CD4-positive, alpha-beta T cell treated with Interleukin-17A for 4 hours (primary cell): ENCODE results near the gene SYCE3.

Source experiments
- DNase-seq: peaks from one replicate; pipeline ENCODE4 v3.0.0-alpha.2; 2020; ENCODE audit warnings: mixed read lengths

SYCE3 gene

DNA sequence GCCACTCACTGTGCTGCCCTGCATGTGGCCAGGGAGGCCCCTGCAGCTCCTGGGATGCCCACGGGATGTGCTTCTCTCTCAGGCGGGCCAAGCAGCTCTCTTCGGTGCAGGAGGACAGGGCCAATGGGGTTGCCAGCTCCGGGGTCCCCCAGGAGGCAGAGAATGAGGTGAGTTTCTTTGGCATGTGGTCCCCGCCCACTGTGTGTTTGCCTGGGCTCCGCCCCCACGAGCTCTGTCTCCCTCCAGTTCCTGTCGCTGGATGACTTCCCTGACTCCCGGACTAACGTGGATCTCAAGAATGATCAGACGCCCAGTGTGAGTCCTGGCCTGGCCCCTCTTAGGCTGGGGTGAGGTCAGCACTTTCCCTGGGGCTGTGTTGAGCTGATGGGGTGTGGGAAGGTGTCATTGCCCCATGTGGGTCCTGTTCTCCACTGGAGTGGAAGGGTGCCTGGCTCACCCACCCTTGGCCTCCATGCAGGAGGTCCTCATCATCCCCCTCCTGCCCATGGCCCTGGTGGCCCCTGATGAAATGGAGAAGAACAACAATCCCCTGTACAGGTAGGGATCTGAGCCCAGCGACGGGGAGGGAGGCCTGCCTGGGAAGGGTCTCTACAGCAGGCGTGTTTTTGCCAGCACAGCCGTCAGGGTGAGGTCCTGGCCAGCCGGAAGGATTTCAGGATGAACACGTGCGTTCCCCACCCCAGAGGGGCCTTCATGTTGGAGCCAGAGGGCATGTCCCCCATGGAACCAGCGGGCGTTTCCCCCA lies 45.0 kb downstream of the SYCE3 start:
- no peak for DNase-seq

DNA sequence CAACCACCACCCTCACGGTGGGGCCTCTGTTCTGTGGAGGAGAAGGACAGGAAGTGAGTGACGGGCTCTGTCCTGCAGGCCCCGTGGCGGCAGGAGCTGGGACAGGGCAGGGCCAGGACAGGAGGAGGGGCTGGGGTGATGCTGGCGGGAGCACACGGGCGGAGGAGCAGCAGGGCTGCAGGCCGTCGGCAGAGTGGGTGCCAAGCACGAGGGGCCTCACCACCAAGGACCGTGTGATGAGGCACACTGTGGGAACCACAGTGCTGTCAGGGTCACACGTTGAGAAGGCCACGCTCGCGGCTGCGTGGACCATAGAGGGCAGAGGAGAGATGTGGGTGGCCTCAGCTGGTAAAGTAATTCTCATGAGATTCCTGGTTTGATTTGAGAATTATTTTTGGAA lies 45.8 kb downstream of the SYCE3 start:
- DNase-seq = no peak

DNA sequence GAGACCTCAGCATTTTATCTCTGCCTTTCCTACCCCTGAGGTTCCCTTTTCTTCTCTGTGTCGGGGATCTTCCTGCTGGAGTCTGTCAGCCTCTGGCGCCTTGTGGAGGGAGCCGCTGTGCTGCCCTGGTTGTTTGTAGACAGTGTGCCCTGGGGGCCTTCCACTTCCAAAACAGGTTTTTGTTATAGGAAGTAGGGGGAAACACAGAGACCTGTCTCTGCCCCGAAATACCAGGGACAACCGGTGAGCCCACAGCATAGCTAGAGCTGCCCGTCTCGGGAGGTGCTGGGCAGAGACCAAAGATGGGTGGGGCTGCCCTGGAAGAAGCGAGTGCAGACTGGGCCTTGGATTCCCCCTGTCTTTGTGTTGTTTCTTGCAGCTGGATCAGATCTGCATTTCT lies 46.7 kb downstream of the SYCE3 start:
- DNase-seq = no peak

DNA sequence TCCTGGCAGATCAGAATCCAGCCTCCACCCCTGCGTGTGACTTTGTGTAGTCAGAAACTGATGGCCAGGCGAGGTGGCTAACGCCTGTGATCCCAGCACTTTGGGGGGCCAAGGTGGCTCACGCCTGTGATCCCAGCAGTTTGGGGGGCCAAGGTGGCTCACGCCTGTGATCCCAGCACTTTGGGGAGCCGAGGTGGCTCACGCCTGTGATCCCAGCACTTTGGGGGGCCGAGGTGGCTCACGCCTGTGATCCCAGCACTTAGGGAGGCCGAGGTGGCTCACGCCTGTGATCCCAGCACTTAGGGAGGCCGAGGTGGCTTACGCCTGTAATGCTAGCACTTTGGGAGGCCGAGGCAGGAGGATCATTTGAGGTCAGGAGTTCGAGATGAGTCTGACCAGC lies 49.5 kb downstream of the SYCE3 start:
- no peak for DNase-seq

DNA sequence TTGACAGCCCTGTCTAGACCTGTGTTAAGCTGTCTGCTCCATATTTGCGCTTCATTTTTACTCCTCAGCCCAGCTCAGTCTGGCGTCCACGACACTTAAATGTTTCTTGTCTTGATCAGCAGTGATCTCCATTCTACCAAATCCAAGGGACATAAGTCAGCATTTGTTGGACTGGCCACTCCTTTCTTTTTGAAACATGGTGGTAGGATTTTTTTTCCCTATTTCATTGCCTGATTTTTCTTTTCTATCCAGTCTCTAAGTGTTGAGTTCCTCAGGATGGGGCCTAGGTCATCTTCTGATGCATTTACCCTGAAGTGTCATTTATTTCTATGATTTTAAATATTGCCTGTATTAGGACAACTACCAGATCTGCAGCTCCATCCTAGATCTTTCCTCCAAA lies 53.8 kb downstream of the SYCE3 start:
- no peak for DNase-seq

DNA sequence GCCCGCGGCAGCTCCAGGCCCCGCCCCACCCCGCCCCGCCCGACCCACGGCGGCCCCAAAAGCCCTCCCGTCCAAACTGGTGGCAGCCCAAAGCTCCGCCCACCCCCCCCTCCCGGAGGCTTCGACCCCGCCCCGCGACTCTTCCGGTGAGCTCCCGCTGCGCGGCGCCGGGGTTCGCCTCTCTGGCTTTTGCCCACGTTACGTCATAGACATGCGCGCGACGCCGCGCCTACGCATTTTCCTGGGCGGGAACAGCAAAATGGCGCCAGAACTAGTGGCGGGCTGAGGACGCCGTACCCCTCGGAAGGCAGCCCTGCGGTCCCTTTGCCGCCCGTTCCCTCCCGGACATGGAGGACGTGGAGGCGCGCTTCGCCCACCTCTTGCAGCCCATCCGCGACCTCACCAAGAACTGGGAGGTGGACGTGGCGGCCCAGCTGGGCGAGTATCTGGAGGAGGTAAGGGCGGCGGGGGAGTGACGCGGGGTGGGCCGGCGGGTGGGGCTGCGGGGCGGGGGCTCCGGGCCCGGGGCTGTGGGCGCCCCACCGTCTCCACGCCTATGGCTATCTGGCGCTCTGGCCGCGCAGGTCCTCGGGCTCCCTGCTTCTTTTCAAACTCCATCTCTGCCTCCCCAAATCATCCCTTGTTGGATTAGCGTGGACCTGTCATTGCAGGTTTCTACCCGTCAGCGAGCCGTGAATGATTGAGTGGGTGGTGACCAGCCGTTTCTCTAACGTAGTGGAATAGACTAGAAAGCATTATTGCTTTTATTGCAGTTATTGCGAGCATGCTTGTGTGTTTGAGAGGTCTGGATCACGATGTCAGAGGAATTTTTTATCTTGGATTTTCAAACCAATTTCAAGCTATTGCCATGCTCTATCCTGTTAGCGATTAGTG lies 54.5 kb downstream of the SYCE3 start, which contains the start of gene NCAPH2:
Gene NCAPH2, plus strand, starts transcription at position 234 of the 894 bp plus-strand sequence. Its CDS starts 114 bp downstream, at position 348.
- DNase-seq = no peak

DNA sequence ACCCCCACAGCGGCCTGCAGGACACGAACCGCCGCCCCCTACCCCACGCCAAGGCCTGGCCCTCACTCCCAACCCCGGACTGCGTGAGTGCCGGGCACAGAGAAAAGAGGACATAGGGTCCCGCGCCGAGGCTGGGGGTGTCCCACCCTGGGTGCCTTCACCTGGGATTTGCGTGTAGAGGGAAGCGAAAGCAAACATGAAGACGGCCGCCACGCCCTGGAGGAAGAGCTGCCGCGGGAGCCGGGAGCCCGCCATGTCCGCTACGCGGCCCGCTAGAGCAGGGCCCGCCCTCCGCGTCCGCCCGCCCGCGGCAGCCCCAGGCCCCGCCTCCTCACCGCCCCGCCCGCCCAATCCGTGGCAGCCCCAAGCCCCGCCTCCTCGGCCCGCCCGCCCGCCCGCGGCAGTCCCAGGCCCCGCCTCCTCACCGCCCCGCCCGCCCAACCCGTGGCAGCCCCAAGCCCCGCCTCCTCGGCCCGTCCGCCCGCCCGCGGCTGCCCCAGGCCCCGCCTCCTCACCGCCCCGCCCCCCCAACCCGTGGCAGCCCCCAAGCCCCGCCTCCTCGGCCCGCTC lies 55.2 kb downstream of the SYCE3 start, which contains the start of gene LMF2:
Gene LMF2, minus strand, starts transcription at position 282 of the 570 bp plus-strand sequence. Its CDS starts 27 bp downstream, at position 255.
- DNase-seq = peak; percentile 100

DNA sequence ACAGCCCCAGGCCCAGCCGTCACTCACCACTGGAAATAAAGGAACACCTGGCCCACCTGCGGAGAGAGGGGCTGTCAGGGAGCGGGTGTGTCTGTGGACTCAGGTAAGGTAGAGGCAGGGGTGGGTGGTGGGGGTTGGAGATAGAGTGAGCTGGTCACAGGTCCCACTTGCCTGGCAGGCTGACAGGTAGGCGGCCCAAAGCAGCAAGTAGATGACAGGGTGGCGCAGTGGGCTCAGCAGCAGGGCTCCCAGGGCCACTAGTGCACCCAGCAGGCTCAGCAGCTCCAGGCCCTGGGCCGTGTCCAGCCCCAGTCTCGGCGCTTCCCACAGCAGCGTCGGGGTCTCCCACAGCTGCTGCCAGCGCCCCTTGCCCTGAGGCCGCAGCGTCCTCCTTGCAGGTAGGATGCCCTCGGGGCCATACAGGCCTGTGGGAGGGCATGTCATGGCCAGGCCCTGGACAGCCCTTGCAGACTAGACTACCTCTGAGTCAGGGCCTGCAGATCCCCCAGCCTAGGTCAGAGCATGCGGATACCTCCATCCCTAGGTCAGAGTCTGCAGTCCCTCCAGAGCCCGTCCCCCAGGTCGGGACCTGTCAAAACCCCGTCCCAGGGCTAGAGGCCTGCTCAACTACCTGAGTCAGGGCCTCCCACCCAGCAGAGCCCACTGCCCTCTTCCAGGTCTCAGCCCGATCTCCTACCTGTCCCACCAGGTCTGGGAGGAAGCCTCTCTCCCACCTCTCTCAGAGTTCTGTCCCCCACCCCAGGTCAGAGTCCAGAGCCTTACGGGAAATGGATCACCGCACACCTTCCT lies 55.9 kb downstream of the SYCE3 start:
- DNase-seq = peak; percentile 22

DNA sequence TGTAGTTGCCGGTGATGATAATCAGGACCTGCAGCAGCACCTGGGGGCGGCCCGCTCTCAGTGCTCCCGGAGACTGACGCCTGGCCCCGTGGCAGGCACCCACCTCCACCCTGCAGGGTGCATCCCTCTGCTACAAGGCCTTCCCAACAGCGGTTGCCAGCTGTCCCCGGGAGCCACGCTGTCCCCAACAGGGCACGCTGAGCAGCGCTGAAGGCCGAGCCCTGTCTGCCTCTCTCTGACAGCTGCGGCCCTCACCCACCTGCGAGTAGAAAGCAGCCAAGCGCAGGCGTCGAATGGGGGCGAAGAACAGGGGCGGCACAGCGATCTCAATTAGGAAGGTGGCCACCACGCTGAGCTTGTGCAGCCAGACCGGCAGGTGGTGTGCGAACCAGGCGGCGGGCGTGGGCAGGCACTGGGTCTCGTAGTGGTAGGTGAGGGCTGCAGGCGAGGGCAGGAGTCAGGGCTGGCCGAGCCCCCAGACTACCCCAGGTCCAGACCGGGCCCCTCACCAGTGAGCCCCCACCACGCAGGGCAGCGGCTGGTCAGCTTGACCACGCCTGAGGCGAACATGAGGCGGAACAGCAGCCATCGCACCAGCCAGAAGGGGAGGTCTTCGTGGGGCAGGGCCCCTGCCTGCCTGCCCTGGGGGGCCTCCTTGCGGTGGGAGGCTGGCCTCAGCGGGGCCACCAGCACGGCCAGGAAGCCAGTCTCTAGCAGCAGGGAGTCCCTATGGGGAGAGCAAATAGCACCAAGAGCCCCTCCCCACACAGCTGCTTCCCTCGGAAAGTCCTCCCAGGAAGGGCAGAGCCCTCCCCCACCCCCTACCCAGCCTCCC lies 56.7 kb downstream of the SYCE3 start:
- no peak for DNase-seq

DNA sequence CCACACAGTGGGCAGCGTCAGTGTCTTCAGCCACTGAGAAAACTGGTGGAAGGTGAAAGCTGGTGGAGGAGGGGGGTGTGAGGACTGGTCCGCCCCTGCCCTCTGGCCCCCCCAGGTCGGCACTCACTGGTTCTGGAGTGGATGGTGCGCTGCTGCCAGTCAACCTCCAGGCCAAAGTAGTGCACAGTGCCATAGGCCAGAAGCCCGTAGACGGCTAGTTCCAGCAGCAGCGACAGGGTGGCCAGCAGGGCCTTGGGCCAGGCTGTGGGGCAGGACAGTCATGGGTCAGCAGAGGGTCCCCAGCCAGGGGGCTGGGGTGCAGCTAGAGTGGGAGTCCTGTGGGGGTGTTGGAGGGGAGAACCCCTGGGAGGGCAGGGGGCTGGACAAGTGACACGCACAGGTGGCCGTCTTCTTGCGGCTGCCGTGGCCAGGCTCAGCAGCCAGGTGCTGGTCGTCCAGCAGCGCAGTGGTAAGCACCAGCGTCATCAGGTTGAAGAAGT lies 57.4 kb downstream of the SYCE3 start:
- DNase-seq = no peak

DNA sequence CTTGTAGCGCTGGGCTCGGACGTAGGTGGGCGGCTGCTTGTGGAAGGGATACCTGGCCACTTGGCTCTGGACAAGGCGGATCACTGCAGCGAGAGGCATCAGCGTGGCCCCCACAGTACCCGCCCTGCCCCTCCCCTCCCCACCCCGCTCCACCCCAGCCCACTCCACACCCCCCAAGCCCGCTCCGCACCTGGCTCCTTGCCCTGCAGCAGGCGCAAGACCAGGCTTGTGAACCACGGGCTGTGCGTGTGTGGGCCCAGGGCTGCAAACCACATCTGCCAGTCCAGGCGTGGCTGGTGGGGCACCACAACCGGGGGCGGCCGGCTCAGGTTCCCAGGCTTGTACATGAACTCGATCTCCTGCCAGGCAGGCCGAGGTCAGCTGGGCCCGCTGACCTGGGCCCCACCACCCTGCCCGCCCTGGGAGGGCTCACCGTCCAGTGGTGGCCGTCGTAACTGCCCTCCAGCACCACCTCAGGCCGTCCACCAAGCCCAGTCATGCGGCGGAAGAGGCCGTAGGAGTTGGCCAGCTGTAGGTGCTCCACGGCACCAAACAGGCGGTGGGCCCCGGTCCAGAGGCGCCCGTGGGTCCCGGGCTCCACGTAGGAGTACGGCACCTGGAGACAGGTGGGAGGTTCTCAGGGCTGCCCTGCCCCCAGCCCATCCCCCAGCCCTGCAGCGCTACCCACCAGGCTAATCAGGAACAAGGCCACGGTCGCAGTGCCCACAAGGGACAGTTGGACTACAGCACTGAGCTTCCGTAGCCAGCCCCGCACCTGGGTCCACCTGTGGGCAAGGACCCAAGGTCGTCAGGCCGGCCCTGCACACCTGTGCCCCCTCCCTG lies 58.1 kb downstream of the SYCE3 start:
- DNase-seq = no peak

DNA sequence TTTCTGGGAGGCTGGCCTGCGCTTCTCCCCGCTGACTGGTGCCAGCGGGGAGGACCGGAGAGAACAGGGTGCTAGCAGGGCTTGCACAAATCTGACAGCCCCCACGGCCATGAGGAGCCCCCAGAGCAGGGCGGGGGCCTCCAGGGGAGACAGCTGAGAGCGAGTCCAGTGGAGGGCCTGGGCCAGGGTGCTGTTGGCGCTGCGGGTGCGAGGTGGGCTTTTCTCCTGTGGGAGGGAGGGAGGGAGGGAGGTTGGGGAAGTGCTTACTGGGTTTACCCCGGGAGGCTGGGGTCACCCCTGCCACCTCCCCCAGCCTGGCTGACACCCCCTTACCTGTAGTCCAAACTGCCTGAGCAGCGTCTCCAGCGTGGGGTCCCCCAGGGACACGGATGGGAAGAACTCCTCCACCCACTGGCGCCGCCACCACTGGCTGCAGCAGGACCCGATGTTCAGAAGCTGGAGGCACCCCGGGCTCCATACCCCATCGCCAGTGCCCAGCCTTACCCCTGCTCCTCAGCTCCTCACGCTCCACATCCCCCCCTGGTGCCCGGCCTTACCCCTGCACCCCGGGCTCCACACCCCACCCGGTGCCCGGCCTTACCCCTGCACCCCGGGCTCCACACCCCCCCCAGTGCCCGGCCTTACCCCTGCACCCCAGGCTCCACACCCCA lies 59.1 kb downstream of the SYCE3 start:
- no peak for DNase-seq

DNA sequence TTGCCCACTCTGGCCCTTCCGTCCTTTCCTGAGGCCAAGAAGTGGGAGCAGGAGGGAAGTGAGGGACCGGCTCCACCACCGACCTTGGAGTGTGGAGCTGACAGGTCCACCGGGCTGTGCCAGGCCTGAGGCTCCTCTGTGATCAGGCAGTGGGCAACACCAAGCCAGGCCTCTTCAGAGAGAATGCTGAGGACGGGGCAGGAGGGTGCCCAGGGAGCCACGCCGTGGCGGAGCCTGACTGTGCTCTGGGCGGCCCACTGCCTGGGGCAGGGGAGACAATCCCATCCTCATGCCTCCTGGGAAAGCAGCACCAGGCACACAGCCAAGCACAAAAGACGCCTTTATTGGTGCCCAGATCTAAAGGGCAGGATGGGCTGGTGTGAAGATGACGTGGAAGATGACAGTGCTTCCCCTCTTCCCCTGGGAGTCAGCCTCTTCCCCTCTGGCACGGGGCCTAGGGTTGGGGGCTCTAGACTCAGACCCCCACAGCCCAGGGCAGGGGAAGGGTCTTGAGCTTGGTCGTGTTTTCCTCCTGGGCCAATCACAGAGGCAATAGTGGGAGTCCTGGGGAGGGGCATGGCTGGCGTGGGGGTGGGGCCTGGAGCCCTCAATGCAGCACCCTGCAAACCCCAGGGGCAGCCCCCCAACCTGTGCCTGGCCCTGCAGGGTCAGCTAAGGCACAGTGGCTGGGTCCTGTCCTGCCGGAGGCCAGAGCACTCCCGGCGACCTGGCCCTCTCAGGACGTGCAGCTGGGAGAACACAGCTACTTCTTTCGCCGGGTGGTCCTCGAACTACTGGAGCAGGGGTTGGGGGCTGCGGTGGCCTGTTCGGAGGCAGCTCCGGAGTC lies 59.9 kb downstream of the SYCE3 start:
- DNase-seq = no peak

DNA sequence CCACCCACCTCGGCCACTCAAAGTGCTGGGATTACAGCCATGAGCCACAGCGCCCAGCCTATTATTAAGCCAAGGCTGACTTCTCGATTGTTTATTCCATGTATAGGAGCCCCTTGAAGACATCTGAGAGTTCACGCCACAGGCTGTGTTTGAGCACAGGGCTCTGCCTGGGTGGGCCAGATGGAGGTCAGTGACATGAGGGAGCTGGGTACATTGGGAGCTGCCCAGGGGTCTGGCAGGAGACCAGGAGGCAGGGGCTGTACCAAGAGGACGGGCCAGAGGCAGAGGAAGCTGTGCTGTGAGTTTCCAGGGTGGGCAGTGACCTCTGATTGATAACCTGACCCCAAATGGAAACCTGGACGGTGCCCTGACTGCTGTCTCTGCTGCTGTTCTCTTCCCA lies 60.6 kb downstream of the SYCE3 start:
- DNase-seq = no peak
